Measurements from ENCODE around the gene KIAA1755.

DNA sequence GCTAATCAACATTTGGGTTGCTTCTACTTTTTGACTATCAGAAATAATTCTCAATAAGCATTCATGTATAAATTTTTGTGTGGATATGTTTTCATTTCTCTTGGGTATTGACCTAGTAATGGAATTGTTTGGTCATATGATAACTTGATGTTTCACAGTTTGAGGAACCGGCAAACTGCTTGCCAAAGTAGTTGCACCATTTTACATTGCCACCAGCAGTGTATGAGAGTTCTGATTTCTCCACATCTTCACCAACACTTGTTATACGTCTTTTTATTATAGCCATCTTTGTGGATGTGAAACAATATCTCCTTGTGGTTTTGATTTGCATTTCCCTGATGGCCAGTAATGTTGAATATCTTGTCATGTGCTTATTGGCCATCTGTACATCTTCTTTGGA is 52.9 kb downstream of the KIAA1755 start:
- TF ChIP-seq CTCF (IDR thresholded peaks at IDR 0.05) (no peak), YY1 (IDR thresholded peaks at IDR 0.05; ENCODE audit: low read depth) (no peak)

All from SK-N-SH (cell line).